Fibroblast of peridontal ligament (primary cell): ENCODE data around the gene INTS15.
"Not testable (repeated sequence)": the region's sequence is repeated elsewhere in the genome, so short reads cannot be mapped to it uniquely, and the experiment has no call there.

ENCODE experiments used
- DNase-seq: peaks from one replicate; pipeline ENCODE4 v3.0.0-alpha.2; 2010; ENCODE audit errors: extremely low read depth

INTS15 gene

GRCh38 chr7:6616854-6617643 is 27.2 kb downstream of the INTS15 start:
- DNase-seq, result no peak

- DNase-seq, result no peak
These were observed 28.8 kb downstream of the INTS15 start for GRCh38 chr7:6618621-6619020.

- no peak for DNase-seq
These were observed 30.1 kb downstream of the INTS15 start for GRCh38 chr7:6619961-6620360.

- DNase-seq, result no peak
These were observed 31.6 kb downstream of the INTS15 start for GRCh38 chr7:6621195-6622133.

- no peak for DNase-seq
These were observed 32.4 kb downstream of the INTS15 start for GRCh38 chr7:6622134-6622710.

GRCh38 chr7:6623589-6624245 is 33.9 kb downstream of the INTS15 start:
- DNase-seq, result no peak

GRCh38 chr7:6624246-6624611 is 34.4 kb downstream of the INTS15 start:
- no peak for DNase-seq

GRCh38 chr7:6628045-6628444 is 38.2 kb downstream of the INTS15 start:
- no peak for DNase-seq

GRCh38 chr7:6630007-6630849 is 40.4 kb downstream of the INTS15 start:
- no peak for DNase-seq

GRCh38 chr7:6631605-6632004 is 41.8 kb downstream of the INTS15 start:
- DNase-seq, result no peak

GRCh38 chr7:6634021-6634420 is 44.2 kb downstream of the INTS15 start:
- no peak for DNase-seq

- DNase-seq, result not testable (repeated sequence)
These were observed 45.1 kb downstream of the INTS15 start for GRCh38 chr7:6634971-6635370.

- DNase-seq, result peak; percentile 28
These were observed 47.1 kb downstream of the INTS15 start, which contains the start of gene ZNF316 for GRCh38 chr7:6636741-6637543. TSS of gene ZNF316 (plus strand) at chr7:6637318. CDS start at chr7:6642410, 5,092 bp downstream.

- no peak for DNase-seq
These were observed 47.9 kb downstream of the INTS15 start for GRCh38 chr7:6637544-6638229.

GRCh38 chr7:6639032-6639431 is 49.2 kb downstream of the INTS15 start:
- DNase-seq, result no peak

GRCh38 chr7:6639627-6640026 is 49.8 kb downstream of the INTS15 start:
- DNase-seq, result no peak

GRCh38 chr7:6640246-6640721 is 50.5 kb downstream of the INTS15 start:
- peak; percentile 6 for DNase-seq

GRCh38 chr7:6641305-6642035 is 51.6 kb downstream of the INTS15 start:
- no peak for DNase-seq
